Left forelimb (tissue), 1 donor: ENCODE data around the gene APOM.

ENCODE experiments used
- DNase-seq: peaks from one replicate; pipeline ENCODE4 v3.0.0-alpha.2; 2018; ENCODE audit warnings: low spot score

APOM gene

GRCh38 chr6:31681135-31681671, 25.5 kb downstream of the APOM start:
- DNase-seq = no peak

- DNase-seq = no peak
Observed at GRCh38 chr6:31683591-31683990, 27.9 kb downstream of the APOM start.

DNA sequence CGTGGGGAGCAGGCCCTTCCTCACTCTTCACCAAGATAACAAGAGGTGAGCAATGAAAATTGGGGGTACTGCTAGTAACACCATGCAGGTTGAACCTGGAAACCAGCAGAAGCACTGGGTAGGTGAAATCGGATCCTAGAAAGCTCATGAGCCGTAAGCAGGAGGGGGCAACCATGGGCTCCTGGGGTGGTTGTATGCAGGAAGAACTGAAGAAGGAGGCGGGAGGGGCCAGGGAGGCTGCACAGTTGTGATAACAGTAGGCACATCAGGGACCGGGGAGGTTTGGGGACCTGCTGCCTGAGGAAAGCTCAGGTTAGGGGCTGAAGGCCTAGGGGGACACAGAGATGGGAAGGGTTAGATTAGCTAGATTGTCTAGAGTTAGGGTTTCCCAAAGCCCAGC, 30.8 kb downstream of the APOM start:
- no peak for DNase-seq

DNA sequence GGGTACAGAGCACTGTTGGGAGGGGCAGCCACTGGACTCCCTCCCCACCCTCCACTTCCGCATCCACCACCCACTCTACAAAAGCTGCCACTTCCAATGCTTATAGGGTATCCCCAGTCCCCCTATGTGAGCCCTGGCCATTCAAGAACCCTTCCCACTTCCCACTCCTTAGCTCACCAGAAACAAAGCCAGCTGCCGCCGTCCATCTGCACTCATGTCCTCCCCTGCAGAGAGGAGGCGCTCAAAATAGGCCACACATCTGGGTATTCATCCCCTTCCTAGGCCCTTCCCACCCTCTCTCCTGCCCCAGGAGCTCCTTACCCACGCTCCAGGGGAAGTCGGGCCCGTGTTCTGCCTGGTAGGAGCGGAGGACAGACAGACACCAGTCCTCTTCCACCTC, 31.6 kb downstream of the APOM start:
- no peak for DNase-seq

- no peak for DNase-seq
Observed at GRCh38 chr6:31687860-31688693, 32.4 kb downstream of the APOM start.

DNA sequence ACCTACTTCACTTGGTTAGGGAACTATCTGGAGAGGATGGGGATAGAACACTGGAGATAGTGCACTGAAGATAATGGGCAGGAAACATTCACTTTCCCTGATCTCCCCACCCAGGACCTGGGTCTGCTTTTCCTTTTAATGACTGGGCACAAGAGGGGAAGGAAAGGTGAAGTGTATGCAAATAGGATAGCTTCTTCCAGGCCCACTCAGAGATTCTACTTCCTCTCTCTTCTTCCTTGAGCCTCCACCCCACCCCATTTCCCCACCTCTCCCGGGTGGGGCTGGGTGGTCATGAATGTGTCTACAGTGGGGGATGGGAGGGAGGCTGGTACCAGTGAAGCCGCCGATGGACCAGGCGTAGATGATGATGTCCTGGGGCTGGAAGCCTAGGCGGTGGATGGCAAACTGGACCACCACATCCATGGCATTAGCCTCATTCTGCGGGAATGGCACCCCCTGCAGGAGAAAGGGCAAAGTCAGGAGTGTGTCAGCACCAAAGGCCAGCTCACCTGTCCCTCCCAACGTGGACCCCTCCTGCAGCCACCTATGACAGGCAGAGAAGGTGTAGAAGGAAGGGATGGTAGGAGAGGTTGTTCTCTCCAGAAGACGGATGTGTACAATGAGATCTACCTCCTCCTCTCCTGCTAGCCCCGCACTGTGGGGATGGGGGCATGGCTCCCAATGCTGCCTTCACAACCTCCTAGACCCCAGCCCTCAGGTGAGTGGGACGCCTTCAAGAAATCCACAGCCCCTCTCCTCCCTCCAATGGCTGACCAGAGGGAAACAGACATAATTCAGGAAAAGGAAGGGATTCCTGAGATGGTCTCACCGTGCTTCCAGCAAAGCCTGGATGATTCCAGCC, 33.8 kb downstream of the APOM start:
- DNase-seq = no peak

DNA sequence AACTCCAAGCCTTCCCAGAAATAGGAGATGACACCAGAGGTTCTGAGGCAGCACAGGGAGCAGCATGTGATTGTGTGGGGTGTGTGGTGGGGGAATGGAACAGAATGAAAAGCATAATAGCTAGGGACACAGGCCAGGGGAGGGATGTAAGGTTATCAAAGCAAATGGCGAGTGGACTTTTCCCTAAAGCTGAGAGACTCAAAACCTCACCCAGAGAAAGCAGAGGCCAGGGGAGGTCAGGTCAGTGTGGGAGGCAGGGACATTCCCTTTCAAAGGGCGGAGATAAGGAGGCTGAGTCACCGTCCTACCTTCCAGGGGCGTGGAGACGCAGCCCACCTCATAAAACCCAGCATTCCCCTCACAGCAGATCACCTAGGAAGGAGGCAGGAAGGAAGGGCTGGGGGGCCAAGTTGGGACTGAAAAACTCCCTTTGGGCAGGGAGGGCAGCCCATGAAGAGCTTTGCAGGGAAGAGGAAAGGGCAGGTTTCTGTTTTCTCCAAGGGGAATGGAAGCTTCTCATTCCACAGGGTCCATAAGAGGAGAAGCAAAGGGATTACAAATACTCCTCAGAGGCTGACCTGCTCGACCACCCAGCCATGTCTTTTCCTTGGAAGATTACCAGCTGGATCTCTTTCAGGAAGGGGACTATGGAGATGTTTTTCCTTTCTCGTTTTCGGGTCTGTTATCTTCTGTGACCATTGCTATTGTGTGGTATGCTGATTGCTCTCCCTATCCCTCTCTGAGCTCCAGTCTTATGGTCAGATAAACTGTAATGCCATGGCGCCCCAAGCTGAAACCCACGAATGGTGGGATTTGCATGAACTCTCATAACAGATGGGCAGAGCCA, 34.8 kb downstream of the APOM start:
- DNase-seq = no peak

- no peak for DNase-seq
Observed at GRCh38 chr6:31691078-31691463, 35.4 kb downstream of the APOM start.

GRCh38 chr6:31691564-31692108, 35.9 kb downstream of the APOM start:
- DNase-seq = no peak

DNA sequence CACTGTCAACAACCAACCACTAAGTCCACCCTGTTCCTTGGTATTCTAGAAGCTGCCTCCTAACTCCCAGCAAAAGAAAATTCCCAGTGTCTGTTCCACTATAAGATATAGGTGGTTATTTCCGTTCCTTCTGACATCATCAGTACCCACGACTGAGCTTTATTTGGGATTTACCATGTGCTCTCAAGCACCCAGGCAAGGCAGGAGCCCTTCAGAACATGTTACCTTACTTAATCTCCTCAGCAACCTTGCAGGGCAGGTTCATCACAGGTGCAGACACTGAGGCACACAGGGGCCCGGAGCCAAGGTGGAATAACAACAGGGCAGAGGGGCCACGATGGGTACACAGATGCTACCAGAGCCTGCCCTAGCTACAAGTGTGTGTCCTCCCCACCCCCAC, 36.7 kb downstream of the APOM start:
- no peak for DNase-seq

DNA sequence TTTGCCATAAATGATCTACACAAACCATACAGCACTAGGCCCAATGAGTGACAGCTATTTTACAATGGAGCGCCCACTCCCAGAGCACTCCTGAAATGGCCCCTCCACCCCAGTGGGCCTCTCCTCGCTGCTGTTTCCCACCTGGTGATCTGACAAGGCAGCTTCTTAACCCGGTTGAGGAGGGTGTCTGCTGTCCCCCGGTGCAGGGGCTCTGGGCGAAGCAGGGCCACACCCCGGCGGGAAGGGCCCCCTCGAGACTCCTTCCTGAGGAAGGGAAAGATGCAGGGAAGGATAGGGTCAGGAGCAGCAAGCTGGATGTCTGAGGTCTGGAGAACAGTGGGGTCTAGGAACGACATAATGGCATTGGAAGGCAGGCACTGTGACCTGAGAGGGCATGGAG, 37.2 kb downstream of the APOM start:
- DNase-seq = no peak

GRCh38 chr6:31693535-31693934, 37.8 kb downstream of the APOM start:
- DNase-seq = no peak

DNA sequence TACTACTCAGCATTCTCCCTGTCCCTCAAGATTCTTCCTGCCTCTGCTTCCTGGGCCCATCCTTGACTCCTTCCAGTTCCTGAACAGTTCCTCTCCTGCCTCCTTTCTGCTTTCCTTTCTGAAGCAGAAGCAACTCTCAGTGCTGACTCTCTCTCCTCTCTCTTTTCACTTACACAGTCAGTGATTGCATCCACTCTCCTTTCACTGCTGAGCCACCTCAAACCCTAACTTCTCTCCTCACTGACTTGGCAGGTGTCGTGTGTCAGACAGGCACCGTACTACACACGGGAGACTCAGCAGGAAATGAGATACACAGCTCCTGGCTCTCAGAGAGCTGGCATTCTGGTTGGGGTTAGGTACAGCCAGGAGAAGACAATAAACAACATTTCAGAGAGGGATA, 41.9 kb downstream of the APOM start:
- no peak for DNase-seq

GRCh38 chr6:31700740-31701401, 45.2 kb downstream of the APOM start:
- no peak for DNase-seq

GRCh38 chr6:31701666-31702404, 46.1 kb downstream of the APOM start:
- DNase-seq = no peak

DNA sequence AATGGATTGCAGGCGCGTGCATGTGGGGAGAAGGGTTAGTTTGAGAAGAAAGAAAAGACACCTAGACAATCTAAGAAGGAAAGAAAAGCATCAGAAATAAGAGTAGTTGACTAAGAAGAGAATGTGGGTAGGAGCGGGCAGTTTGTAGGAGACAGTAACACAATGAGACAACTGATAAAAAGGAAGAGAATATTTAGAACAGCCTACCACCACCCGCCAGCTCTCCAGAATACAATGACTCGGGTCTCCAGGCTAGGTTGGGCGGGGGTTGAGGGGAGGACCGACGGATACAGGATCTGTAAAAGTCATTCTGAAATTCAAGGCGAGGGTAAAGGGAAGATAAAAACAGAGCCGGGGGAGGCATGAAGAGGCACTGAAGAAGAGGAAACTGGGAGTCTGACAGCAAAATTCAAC, 46.7 kb downstream of the APOM start:
- DNase-seq = no peak

DNA sequence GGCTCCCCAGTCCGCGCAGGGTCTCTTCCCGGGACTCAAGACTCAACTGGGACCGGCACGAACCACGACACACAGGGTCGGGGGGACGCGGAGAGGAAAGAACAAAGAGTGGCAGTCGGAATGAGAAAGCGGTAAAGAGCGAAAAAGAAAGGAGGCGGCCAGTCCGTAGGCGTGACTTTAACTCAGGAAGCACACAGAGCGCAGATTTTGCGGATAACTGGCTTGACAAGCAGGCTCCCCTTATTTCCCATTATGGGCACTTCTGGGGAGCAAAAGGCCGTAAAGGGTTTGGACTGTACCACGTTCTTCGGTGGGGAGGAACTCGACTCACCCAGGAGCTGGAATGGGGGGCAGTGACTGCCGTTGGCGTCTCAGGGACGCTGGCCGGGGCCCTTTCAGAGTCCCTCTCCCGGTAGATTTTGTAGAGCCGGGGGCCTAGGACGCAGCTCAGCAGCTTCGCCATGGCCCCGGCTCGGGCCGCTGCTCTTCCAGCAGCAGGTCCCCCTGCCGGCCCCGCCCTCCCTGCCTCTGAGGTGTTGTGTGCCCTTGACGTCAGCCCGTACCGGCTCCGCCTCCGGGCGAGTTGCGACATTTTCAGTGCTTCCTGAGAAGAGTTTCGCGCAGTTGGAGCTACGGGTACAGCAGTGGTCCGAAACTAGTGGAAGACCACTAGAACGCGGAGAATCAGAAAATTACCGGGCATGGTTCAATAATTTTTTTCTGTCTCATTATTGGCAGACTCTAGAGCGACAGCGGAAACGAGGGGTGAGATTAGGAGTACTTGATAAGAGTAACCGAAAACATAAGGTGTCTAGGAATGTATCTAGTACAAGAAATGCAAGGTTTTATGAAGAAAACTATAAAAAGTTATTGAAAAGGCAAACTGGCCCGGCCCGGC, 47.4 kb downstream of the APOM start, which contains the start of gene ABHD16A:
Gene ABHD16A (minus strand): TSS at position 506 of the 898 bp plus-strand sequence. CDS start 43 bp downstream, at position 463.
- DNase-seq = peak; percentile 99

GRCh38 chr6:31705931-31706330, 50.2 kb downstream of the APOM start:
- DNase-seq = no peak

GRCh38 chr6:31706599-31706998, 50.9 kb downstream of the APOM start, which contains the start of gene LY6G6F:
Gene LY6G6F (plus strand): TSS chr6:31706866. CDS start chr6:31706907, 41 bp downstream.
- DNase-seq = no peak
